Measurements from ENCODE around the gene KLF7. TPM values are rescaled to one million over a fixed set of nuclear protein-coding genes. Genes with fewer than 3 reads are reported as not detected.

The KLF7 gene
- total RNA-seq, 8 experiments from 2014 or later = 0.61 to 56.7 (median 19.2) TPM

DNA sequence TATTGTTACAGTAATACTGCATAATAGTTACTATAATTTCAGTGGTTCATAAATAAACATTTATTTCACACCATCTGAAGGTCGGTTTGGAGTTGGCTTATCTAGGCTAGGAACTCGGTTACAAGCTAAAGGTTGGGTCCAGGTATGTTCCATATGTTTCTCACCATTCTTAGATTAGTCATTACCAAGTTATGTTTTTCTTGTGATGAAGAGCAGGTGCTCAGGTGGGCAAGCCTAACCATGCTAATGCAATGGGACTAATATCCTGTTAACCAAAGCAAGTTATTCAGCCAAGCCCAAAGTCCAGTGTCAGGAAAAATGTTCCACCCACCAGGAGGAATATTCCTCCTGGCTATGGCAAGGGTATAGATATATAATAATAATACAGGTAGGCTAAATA is 133.3 kb downstream of the KLF7 start:
- in situ Hi-C loops (cut with MboI; ENCODE audit: low pct_unique_long_range_greater_than_20kb in 2 of 9, low sequenced_read_pairs in 9 of 9, unreplicated experiment in 9 of 9) = no loop called here
- WGBS, 10 experiments = 0 to 100% (median 65%) methylated on average over 1 to 2 of the region's 2 CpGs; no CpG with 5 or more reads in 1 of the 10 experiments
- no peak for ATAC-seq (replicated peaks in 6 of 8)
- no peak overlapping the region for H3K27ac ChIP-seq
- H3K4me3 ChIP-seq = no peak overlapping the region
- H3K4me1 ChIP-seq (replicated peaks in 1 of 2) = peaks cover 4 to 8% of the 10 kb centered on the region in 2 donors

Other genes with a start within 250 kb of the KLF7 start
- under 1 TPM in 2 of 8 experiments, not detected in 6; 0.11 to 0.36 TPM for gene CPO, start 226.4 kb downstream of the KLF7 start, total RNA-seq

Data from motor neuron (in vitro differentiated cells).